Measurements from ENCODE around the gene SLC43A2.

Gene SLC43A2

GRCh38 chr17:1598399-1599095 lies 30.1 kb downstream of the SLC43A2 start:
- no peaks in the 10 kb centered on the region for H3K36me3 ChIP-seq (ENCODE audit: control insufficient read depth, insufficient read depth, low read length)
- H3K27me3 ChIP-seq (ENCODE audit: control insufficient read depth, insufficient read depth, low read length) = no peaks in the 10 kb centered on the region
- no peak overlapping the region for H3K4me3 ChIP-seq (ENCODE audit: low read depth, low read length)
- no peaks in the 10 kb centered on the region for H3K4me1 ChIP-seq (ENCODE audit: control insufficient read depth, insufficient read depth, low read length)
- H3K9me3 ChIP-seq (ENCODE audit: control insufficient read depth, insufficient read depth, low read length) = no peaks in the 10 kb centered on the region
- H3K27ac ChIP-seq (ENCODE audit: low read depth, low read length) = no peak overlapping the region
- no peak overlapping the region for H3K9ac ChIP-seq (ENCODE audit: low read depth, low read length)

GRCh38 chr17:1597861-1598342 lies 30.7 kb downstream of the SLC43A2 start:
- Histone ChIP-seq H3K4me1 (ENCODE audit: control insufficient read depth, insufficient read depth, low read length) (no peaks in the 10 kb centered on the region), H3K9me3 (ENCODE audit: control insufficient read depth, insufficient read depth, low read length) (no peaks in the 10 kb centered on the region), H3K4me3 (ENCODE audit: low read depth, low read length) (no peak overlapping the region), H3K27me3 (ENCODE audit: control insufficient read depth, insufficient read depth, low read length) (no peaks in the 10 kb centered on the region), H3K36me3 (ENCODE audit: control insufficient read depth, insufficient read depth, low read length) (no peaks in the 10 kb centered on the region), H3K9ac (ENCODE audit: low read depth, low read length) (no peak overlapping the region), H3K27ac (ENCODE audit: low read depth, low read length) (no peak overlapping the region)

GRCh38 chr17:1593630-1593931 lies 35.1 kb downstream of the SLC43A2 start:
- Histone ChIP-seq H3K4me1 (ENCODE audit: control insufficient read depth, insufficient read depth, low read length) (no peaks in the 10 kb centered on the region), H3K27me3 (ENCODE audit: control insufficient read depth, insufficient read depth, low read length) (no peaks in the 10 kb centered on the region), H3K9me3 (ENCODE audit: control insufficient read depth, insufficient read depth, low read length) (no peaks in the 10 kb centered on the region), H3K27ac (ENCODE audit: low read depth, low read length) (no peak overlapping the region), H3K36me3 (ENCODE audit: control insufficient read depth, insufficient read depth, low read length) (0 out of 2 replicates have a peak, but pooled peaks cover 7% of the 10 kb centered on the region), H3K9ac (ENCODE audit: low read depth, low read length) (no peak overlapping the region), H3K4me3 (ENCODE audit: low read depth, low read length) (no peak overlapping the region)

GRCh38 chr17:1592751-1593629 lies 35.6 kb downstream of the SLC43A2 start:
- Histone ChIP-seq H3K4me1 (ENCODE audit: control insufficient read depth, insufficient read depth, low read length) (no peaks in the 10 kb centered on the region), H3K4me3 (ENCODE audit: low read depth, low read length) (no peak overlapping the region), H3K36me3 (ENCODE audit: control insufficient read depth, insufficient read depth, low read length) (0 out of 2 replicates have a peak, but pooled peaks cover 7% of the 10 kb centered on the region), H3K27me3 (ENCODE audit: control insufficient read depth, insufficient read depth, low read length) (no peaks in the 10 kb centered on the region), H3K9me3 (ENCODE audit: control insufficient read depth, insufficient read depth, low read length) (no peaks in the 10 kb centered on the region), H3K27ac (ENCODE audit: low read depth, low read length) (no peak overlapping the region), H3K9ac (ENCODE audit: low read depth, low read length) (no peak overlapping the region)

- no peaks in the 10 kb centered on the region for H3K9me3 ChIP-seq (ENCODE audit: control insufficient read depth, insufficient read depth, low read length)
- H3K4me1 ChIP-seq (ENCODE audit: control insufficient read depth, insufficient read depth, low read length) = 0 out of 2 replicates have a peak, but pooled peaks cover 7% of the 10 kb centered on the region
- H3K4me3 ChIP-seq (ENCODE audit: low read depth, low read length) = no peak overlapping the region
- H3K27me3 ChIP-seq (ENCODE audit: control insufficient read depth, insufficient read depth, low read length) = no peaks in the 10 kb centered on the region
- H3K27ac ChIP-seq (ENCODE audit: low read depth, low read length) = no peak overlapping the region
- 0 out of 2 replicates have a peak, but pooled peaks cover 7% of the 10 kb centered on the region for H3K36me3 ChIP-seq (ENCODE audit: control insufficient read depth, insufficient read depth, low read length)
- no peak overlapping the region for H3K9ac ChIP-seq (ENCODE audit: low read depth, low read length)
Observed at GRCh38 chr17:1591474-1592090, 37.1 kb downstream of the SLC43A2 start.

- Histone ChIP-seq H3K27ac (ENCODE audit: low read depth, low read length) (peak overlapping the region; percentile 86), H3K9ac (ENCODE audit: low read depth, low read length) (no peak overlapping the region), H3K9me3 (ENCODE audit: control insufficient read depth, insufficient read depth, low read length) (no peaks in the 10 kb centered on the region), H3K36me3 (ENCODE audit: control insufficient read depth, insufficient read depth, low read length) (0 out of 2 replicates have a peak, but pooled peaks cover 7% of the 10 kb centered on the region), H3K4me1 (ENCODE audit: control insufficient read depth, insufficient read depth, low read length) (peaks cover 10% of the 10 kb centered on the region; the same call in 1 of the 2 replicates), H3K4me3 (ENCODE audit: low read depth, low read length) (no peak overlapping the region), H3K27me3 (ENCODE audit: control insufficient read depth, insufficient read depth, low read length) (no peaks in the 10 kb centered on the region)
Observed at GRCh38 chr17:1590747-1591473, 37.7 kb downstream of the SLC43A2 start.

GRCh38 chr17:1590029-1590746 lies 38.4 kb downstream of the SLC43A2 start:
- no peaks in the 10 kb centered on the region for H3K9me3 ChIP-seq (ENCODE audit: control insufficient read depth, insufficient read depth, low read length)
- peak overlapping the region; percentile 86 for H3K27ac ChIP-seq (ENCODE audit: low read depth, low read length)
- 0 out of 2 replicates have a peak, but pooled peaks cover 7% of the 10 kb centered on the region for H3K36me3 ChIP-seq (ENCODE audit: control insufficient read depth, insufficient read depth, low read length)
- H3K4me3 ChIP-seq (ENCODE audit: low read depth, low read length) = no peak overlapping the region
- H3K27me3 ChIP-seq (ENCODE audit: control insufficient read depth, insufficient read depth, low read length) = no peaks in the 10 kb centered on the region
- no peak overlapping the region for H3K9ac ChIP-seq (ENCODE audit: low read depth, low read length)
- H3K4me1 ChIP-seq (ENCODE audit: control insufficient read depth, insufficient read depth, low read length) = peaks cover 17% of the 10 kb centered on the region

- Histone ChIP-seq H3K9ac (ENCODE audit: low read depth, low read length) (no peak overlapping the region), H3K27me3 (ENCODE audit: control insufficient read depth, insufficient read depth, low read length) (no peaks in the 10 kb centered on the region), H3K9me3 (ENCODE audit: control insufficient read depth, insufficient read depth, low read length) (no peaks in the 10 kb centered on the region), H3K27ac (ENCODE audit: low read depth, low read length) (peak overlapping the region; percentile 33), H3K36me3 (ENCODE audit: control insufficient read depth, insufficient read depth, low read length) (0 out of 2 replicates have a peak, but pooled peaks cover 7% of the 10 kb centered on the region), H3K4me3 (ENCODE audit: low read depth, low read length) (no peak overlapping the region), H3K4me1 (ENCODE audit: control insufficient read depth, insufficient read depth, low read length) (peaks cover 23% of the 10 kb centered on the region)
Observed at GRCh38 chr17:1588821-1589585, 39.6 kb downstream of the SLC43A2 start.

- H3K4me3 ChIP-seq (ENCODE audit: low read depth, low read length) = no peak overlapping the region
- H3K27me3 ChIP-seq (ENCODE audit: control insufficient read depth, insufficient read depth, low read length) = no peaks in the 10 kb centered on the region
- no peaks in the 10 kb centered on the region for H3K9me3 ChIP-seq (ENCODE audit: control insufficient read depth, insufficient read depth, low read length)
- 0 out of 2 replicates have a peak, but pooled peaks cover 4% of the 10 kb centered on the region for H3K36me3 ChIP-seq (ENCODE audit: control insufficient read depth, insufficient read depth, low read length)
- peaks cover 23% of the 10 kb centered on the region for H3K4me1 ChIP-seq (ENCODE audit: control insufficient read depth, insufficient read depth, low read length)
- H3K27ac ChIP-seq (ENCODE audit: low read depth, low read length) = no peak overlapping the region
- no peak overlapping the region for H3K9ac ChIP-seq (ENCODE audit: low read depth, low read length)
Observed at GRCh38 chr17:1584167-1584566, 44.5 kb downstream of the SLC43A2 start.

Data from HUES48 (cell line).